Thoracic aorta (tissue), 2 donors: Measurements from ENCODE around the gene CORT. TPM values are rescaled to one million over a fixed set of nuclear protein-coding genes. Genes with fewer than 3 reads are reported as not detected.

ENCODE experiments used
- ATAC-seq: fragments of 150-250 bp; one replicate; pipeline ENCODE4 v1.8.0; 2017; ENCODE audit warnings: low read depth; ENCODE audit not compliant: insufficient number of reproducible peaks, low FRiP score
- DNase-seq: peaks from one replicate; pipeline ENCODE4 v3.0.0-alpha.2; 2020; ENCODE audit warnings: low spot score
- H3K27ac ChIP-seq, 2 donors: fragments of 200-600 bp; sonication (generic); 1 replicate in 1 of 2; 2 replicates in 1 of 2; pipeline ENCODE4 v1.5.1; 2016; ENCODE audit warnings: mild to moderate bottlenecking in 2 of 2, moderate library complexity in 2 of 2
- H3K27me3 ChIP-seq: fragments of 200-600 bp; sonication (generic); replicated peaks from 2 replicates; pipeline ENCODE4 v1.6.0; 2016; ENCODE audit warnings: mild to moderate bottlenecking; ENCODE audit not compliant: insufficient read depth
- H3K36me3 ChIP-seq: fragments of 200-600 bp; sonication (generic); one replicate; pipeline ENCODE4 v1.5.1; 2016
- H3K4me1 ChIP-seq, 2 donors: fragments of 200-600 bp; sonication (generic); 1 replicate in 1 of 2; 2 replicates in 1 of 2; pipeline versions ENCODE4 v1.5.1 to v1.6.0; 2016; ENCODE audit warnings: low read depth in 2 of 2, mild to moderate bottlenecking in 1 of 2; ENCODE audit not compliant: control insufficient read depth in 1 of 2
- H3K4me3 ChIP-seq: fragments of 200-600 bp; sonication (generic); 2 replicates; pipeline ENCODE4 v1.5.1; 2016; ENCODE audit warnings: mild to moderate bottlenecking
- H3K9me3 ChIP-seq: fragments of 200-600 bp; sonication (generic); 2 replicates; pipeline ENCODE4 v1.5.1; 2016
- CTCF ChIP-seq: fragments of 200-600 bp; sonication (generic); IDR thresholded peaks from one replicate; pipeline ENCODE4 v1.5.1; 2019; ENCODE audit warnings: antibody characterized with exemption
- total RNA-seq, 2 donors: library from RNA; depleted of rRNA; stranded (reverse); fragments of >200 nt; gene quantifications; one replicate each; pipeline versions ENCODE4 v1.1.0 to v1.2.3, GENCODE V29; 2016

Gene CORT
- total RNA-seq, 2 donors from 2014 or later, result not detected

GRCh38 chr1:10440305-10440704 is 9.5 kb upstream of the CORT start:
- Histone ChIP-seq H3K36me3 (no peaks in the 10 kb centered on the region), H3K27ac (no peak overlapping the region), H3K27me3 (no peaks in the 10 kb centered on the region), H3K4me3 (no peak overlapping the region), H3K9me3 (no peaks in the 10 kb centered on the region), H3K4me1 (no peaks in the 10 kb centered on the region)
- TF ChIP-seq CTCF, result no peak
- DNase-seq, result no peak
- ATAC-seq, result no peak

DNA sequence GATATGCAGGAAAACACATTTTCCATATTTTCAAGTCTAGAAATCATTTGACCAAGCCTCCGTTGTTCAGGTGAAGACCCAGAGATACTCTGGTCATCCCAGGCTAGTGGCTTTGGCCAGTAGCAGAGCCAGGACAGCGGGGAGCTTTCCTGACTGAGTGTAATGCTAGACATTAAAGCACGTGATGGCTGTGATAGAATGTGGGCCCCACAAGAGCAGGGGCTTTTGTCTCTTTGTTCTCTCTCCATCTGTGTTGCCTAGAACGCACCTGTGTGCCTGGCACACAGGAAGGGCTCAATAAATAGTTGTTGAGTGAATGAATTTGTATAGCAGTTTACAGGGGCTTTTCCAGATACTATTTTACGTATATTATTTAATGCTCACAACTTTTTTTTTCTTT is 9.0 kb upstream of the CORT start:
- Histone ChIP-seq H3K9me3 (no peaks in the 10 kb centered on the region), H3K27me3 (no peaks in the 10 kb centered on the region), H3K4me3 (no peak overlapping the region), H3K36me3 (no peaks in the 10 kb centered on the region), H3K27ac (no peak overlapping the region), H3K4me1 (no peaks in the 10 kb centered on the region)
- ATAC-seq (no peak), DNase-seq (no peak)
- TF ChIP-seq CTCF, result no peak

DNA sequence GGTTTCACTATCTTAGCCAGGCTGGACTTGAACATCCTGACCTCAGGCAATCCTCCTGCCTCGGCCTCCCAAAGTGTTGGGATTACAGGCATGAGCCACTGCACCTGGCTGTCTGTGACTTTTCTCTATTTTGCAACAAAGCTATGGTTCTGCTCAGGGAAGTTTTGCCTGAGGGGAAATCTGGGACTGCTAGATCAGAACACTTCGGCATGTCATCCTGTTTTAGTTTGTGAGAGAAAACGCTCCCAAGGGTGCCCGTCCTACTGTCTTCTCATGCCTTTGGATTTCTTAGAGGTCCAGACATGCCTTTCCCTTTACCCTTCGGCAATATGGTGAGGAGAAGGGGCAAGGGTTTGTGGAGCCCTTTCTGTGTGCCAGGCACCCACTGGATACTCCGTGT is 5.6 kb upstream of the CORT start:
- Histone ChIP-seq H3K4me1 (no peaks in the 10 kb centered on the region), H3K4me3 (no peak overlapping the region), H3K9me3 (no peaks in the 10 kb centered on the region), H3K27ac (no peak overlapping the region), H3K27me3 (no peaks in the 10 kb centered on the region), H3K36me3 (no peaks in the 10 kb centered on the region)
- no peak for TF ChIP-seq CTCF
- ATAC-seq, result no peak
- DNase-seq, result no peak

- H3K9me3 ChIP-seq, result no peaks in the 10 kb centered on the region
- no peak overlapping the region for H3K27ac ChIP-seq
- no peaks in the 10 kb centered on the region for H3K27me3 ChIP-seq
- ATAC-seq (no peak), DNase-seq (no peak)
- no peak for TF ChIP-seq CTCF
- no peaks in the 10 kb centered on the region for H3K36me3 ChIP-seq
- H3K4me1 ChIP-seq, result no peaks in the 10 kb centered on the region
- H3K4me3 ChIP-seq, result no peak overlapping the region
Measured at GRCh38 chr1:10444795-10445397, 4.9 kb upstream of the CORT start.

- ATAC-seq (no peak), DNase-seq (no peak)
- Histone ChIP-seq H3K4me1 (peaks cover 0 to 18% of the 10 kb centered on the region in 2 donors), H3K27me3 (no peaks in the 10 kb centered on the region), H3K27ac (no peak overlapping the region), H3K36me3 (no peaks in the 10 kb centered on the region), H3K4me3 (no peak overlapping the region), H3K9me3 (no peaks in the 10 kb centered on the region)
- no peak for TF ChIP-seq CTCF
Measured at GRCh38 chr1:10446790-10447422, 2.9 kb upstream of the CORT start.
